Activated T-cell treated with anti-CD3 and anti-CD28 coated beads for 1 hour (primary cell): ENCODE results near the gene DERL3.

Source experiments
- DNase-seq: peaks from one replicate; pipeline ENCODE4 v3.0.0-alpha.2; 2020; ENCODE audit warnings: low read depth

Gene DERL3

DNA sequence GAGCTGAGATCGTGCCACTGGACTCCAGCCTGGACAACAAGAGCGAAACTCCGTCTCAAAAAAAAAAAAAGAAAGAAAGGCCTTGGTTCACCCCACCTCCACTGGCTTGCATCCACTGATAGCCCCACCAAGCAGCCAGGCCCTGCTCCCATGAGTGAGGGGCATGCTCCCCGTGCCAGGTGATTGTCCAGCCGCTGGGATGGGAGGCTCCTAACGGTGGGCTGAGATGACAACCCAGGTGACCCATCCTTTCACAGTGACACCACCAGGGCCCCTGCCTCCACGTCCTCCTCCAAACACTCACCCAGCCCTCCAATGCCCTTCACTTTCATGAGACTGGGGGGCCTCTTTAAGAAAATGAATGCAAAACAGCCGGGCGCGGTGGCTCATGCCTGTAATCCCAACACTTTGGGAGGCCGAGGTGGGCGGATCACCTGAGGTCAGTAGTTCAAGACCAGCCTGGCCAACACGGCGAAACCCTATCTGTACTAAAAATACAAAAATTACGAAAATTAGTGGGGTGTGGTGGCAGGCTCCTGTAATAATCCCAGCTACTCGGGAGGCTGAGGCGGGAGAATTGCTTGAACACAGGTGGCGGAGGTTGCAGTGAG lies 8.6 kb upstream of the DERL3 start:
- no peak for DNase-seq

DNA sequence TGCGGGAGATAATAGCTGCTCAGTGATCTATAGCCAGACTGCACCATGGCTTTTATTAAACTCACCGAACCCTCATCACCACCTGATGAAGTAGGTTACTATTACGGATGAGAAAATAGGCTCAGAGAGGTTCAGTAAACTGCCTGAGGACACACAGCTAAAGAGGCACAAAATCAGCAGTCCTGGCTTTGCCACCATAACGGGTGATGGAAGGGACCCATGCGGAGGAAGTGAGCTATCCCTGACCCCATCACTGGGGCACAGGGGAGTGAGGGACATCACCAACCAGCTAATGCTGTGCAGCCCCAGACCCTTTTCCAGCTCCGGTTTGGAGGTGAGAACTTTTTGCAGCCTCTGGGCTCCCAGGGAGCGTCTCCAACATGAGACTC lies 7.3 kb upstream of the DERL3 start:
- no peak for DNase-seq

DNA sequence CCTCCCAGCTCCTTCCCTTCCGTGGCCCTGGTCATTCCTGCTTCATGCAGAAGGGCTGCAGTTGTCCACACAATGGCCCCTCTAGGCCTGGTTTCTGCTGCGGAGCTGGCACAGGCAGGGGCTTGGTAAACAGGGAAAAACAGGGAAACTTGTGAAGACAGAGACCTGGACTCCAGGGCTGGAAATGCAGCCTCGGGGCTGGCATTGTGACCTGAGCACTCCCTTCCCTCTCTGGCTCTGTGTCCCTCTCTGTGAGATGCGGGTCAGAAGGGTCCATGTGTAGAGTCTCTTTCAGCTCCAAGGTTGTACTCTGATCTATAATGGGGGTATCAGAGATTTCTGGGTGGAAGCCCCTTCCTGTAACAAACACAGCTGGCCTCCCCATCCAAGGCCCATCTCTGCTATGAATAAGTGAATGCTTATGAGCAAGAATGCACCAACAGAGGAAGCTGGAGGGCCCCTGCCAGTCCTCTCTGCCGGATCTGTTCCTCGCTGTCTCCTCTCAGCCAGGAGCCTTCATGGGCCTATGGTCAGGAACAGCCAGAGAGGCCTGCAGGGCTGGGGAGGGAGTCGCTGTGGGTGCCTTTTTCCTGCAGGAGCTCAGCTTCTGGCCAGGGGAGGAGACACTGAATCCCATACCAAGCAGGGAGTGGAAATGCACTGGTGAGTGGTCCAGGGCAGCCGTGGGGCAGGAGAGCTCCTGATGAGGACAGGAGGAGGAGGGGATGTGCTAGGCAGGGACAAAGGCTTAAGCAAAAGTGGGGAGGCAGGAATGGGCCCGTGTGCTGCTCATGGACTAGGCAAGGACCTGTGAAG lies 6.7 kb upstream of the DERL3 start:
- no peak for DNase-seq

DNA sequence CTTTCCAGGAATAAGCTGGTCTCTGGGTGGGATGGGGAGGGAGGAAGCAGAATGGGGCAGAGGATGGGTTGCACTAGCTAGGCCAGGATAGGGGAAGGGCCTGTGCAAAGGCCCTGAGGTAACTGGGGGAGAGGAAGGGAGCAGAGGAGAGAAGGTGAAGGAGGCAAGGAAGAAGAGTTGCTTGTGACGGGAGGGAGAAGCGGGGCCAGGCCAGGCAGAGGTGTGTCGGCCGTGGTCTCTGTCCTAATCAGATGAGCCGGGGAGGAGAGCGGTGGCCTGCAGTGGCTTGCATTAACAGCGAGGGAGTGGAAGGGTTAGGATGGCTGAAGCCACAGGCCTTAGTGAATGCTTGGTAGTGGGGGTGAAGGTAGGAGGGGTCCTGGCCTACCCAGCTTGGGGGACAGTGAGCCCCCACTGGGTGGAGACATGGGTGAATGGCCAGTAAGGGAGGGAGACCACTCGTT lies 6.0 kb upstream of the DERL3 start:
- no peak for DNase-seq

DNA sequence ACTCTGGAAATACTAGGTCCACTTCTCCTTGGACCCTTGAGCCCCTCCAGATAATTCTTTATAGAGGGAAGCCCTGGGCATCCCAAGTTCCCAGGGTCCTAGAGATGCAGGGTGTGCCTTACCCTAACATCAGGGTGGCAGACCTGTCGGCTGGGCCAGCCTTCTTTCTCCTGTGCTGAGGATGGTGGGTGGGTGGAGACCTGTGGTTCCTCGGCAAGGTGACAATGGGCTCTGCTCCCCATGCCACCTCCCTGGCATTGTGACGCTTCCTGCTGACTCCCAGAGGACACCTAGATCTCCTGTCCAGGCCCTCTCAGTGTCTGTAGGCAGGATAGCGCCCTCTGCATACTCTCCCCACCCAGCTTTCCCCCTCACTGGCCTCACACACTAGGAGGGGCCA lies 3.8 kb upstream of the DERL3 start:
- no peak for DNase-seq

DNA sequence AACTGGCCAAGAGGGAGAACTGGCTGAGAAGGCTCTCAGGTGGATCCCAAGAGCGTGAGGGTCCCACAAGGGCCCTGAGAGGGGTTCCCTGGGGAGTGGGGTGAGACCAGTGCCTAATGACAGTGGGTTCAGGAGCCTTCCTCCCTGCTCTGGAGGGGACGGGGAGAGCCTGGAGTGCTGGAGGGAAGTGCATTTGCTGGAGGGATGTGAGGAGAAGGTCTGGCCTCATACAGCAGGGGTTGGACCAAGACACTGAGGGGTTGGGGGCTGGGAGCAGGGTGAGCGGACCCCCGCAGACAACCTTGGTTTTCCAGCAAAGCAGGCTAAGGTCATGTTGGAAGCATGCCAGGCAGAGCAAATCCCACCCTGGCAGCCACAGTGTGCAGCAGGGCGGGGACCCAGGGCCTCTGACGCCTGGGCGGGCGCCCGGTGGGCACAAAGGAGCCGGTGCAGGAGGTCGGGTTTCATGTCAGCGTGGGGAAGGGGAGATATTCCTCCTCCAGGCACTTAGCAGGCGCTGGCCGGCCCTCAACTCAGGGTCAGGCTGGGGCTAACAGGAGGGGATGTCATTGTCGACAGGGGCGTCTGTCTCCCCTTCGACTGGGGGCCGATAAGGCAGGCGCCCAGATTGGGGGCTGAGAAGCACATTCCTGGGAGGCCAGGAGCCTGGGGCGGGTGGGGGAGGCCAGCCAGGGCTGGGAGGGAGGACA lies 3.1 kb upstream of the DERL3 start:
- no peak for DNase-seq

DNA sequence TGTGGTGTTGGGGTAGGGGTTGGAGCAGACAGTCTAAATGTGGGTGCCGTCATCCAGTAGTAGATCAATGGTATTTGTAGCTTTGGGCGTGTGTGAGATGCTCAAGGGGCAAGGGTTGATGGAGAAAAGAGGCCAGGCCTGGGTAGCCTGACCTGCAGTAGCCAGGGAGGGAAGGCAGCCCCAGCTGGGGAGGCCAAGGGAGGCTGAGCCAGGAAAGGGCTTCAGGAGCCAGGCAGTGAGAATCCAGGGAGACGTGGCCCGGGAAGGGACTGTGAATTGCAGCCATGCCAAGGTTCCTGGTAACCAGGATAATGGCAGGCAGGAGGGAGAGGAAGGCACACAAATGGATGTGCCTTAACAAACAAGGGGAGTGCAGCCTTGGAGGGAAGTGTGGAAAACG lies 2.5 kb upstream of the DERL3 start:
- DNase-seq: no peak

DNA sequence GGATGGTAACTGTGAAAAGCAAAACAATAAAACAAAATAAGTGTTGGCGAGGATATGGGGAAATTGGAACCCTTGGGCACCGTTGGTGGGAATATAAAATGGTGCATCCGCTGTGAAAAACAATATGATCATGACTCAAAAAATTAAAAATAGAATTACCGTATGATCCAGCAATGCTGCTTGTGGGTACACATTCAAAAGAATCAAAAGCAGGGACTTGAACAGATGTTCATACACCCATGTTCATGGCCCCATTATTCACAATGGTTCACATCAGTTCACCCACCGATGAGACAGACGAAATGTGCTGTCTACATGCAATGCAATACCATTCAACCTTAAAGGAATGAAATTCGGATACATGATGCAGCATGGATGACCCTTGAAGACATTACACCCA lies 1.2 kb upstream of the DERL3 start:
- no peak for DNase-seq

DNA sequence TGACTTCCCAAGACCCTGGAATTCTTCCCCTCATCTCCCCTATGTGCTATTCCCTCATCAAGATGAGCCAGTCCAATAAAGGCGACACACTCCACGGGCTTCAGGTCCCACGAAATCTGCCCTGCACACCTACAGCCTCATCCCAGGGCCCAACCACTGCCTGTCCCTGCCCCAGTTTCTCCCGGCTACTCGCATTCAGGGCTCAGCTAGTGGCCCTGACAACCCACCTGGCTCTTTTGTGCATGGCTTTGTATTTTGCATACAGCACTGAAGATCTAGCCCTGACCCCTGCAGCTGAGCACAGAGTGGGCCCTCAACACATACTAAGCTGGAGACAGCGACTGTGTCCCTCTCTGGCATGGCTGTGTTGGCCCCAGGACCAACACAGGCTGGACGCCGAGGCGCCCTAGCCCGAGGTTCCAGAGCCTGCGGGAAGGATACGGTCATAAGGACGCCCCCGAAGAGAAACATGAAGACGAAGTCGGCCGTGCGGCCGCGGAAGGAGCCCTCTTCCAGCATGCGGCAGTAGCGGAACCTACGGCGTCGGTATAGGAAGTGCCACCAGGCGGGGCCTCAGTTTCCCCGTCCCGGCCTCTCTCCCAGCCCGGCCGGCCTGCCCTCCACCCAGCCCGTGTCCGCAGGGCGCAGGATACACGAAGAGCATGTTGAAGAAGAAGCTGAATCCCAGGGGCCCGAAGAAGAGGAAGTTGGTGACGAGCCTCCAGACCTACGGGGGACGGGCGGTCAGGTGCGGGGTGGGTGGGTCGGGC lies 710 bp downstream of the DERL3 start:
- no peak for DNase-seq

DNA sequence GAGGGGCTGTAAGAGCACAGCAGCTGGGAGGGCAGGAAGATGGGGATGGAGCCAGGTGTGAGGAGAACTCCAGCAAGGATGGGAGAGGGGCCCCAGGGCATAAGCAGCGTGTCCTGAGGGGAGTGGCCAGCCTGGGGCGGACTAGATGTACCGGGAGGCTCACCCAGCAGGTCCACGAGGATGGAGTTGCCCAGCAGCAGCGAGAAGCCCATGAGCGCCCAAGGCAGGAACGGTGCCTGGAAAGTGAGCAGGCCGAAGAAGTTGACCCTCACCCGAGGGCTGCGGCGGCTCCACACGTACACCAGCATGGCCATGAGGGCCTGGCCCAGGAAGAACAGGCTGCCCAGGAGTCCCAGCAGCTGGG lies 1.3 kb downstream of the DERL3 start:
- DNase-seq: no peak

DNA sequence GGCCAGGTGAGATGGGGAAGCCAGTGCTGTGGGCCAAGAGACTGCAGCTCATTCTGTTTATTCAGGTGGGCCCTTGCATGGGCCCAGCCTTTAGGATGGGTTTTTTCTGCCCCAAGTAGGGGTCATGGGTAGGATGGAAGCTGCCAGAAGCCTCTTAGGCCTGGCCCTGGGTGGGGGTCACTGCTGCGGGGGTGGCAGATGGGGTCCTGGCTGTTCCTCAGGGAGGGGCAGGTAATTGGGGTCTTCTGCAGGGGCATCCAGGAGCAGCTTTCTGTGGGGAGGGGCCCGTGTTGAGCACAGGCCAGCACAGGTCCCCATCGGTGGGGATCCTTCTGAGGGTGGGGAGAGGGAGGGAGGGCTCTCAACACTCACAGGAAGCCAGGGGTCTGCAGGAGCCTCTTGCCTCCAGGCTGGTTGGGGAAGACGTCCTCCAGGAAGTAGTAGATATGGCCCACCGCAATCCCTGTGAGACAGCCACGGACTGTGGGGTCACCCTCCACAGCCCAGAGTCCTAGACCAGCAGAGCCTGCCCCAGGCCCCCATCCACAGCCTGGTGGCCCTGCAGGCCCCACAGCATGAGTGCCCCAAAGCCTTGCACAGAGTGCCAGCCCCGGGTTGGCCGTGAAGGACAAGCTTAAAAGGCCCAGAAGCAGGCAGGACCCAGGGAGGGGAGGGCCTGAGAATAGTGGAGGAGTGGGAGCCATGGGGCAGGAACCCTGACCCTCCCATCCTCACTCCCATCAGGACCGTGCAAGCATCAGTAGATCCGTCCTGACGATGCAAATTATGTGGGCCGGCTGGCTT lies 1.9 kb downstream of the DERL3 start:
- DNase-seq: no peak

DNA sequence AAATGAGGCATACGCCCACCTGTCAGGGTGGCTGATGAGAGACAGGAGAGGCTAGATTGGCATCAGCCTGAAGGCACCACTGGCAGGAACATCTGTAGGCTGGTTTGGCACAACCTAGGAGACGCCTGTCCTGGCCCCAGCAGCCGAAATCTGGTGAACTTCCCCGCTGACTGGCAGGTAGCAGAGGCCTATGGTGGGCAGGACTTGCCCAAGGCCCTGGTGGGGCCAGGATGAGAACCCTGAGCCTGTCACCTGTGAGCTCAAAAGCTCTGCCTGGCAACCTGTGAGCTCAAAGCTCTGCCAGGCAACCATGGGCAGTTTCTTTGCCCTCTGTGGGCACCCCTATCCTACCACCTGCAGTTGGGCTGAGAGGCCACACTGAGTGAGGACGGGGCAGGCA lies 2.5 kb downstream of the DERL3 start:
- DNase-seq: no peak

DNA sequence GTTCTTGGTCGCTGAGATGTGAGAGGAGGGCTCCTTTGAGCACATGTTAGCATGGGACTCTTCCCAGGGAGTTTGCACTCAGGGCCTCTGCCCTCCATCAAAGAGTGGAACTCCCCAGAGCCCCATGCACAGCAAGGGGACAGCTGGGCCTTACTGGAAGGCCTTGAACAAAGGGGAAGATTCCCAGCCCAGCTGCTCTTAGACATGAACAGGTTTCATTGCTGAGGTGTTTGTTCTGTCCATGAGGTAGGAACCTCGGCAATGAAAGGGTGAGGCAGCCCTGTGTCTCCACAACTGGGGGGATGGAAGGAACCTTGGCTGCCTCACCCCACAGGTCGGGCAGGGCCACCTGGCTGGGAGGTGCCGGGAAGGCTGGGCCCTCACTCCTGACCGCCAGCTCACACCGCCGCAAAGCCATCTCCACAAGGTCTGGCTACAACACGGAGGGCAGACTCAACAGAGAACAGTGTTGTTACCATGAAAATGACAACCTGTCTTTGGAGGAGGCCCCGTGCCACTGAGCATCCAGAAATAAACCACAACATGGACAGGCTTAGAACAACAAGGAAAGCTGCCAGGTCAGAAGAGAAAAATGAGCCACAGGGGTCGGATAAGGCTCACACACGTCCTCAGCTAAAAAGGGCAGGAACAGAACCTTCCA lies 3.2 kb downstream of the DERL3 start:
- DNase-seq: no peak

DNA sequence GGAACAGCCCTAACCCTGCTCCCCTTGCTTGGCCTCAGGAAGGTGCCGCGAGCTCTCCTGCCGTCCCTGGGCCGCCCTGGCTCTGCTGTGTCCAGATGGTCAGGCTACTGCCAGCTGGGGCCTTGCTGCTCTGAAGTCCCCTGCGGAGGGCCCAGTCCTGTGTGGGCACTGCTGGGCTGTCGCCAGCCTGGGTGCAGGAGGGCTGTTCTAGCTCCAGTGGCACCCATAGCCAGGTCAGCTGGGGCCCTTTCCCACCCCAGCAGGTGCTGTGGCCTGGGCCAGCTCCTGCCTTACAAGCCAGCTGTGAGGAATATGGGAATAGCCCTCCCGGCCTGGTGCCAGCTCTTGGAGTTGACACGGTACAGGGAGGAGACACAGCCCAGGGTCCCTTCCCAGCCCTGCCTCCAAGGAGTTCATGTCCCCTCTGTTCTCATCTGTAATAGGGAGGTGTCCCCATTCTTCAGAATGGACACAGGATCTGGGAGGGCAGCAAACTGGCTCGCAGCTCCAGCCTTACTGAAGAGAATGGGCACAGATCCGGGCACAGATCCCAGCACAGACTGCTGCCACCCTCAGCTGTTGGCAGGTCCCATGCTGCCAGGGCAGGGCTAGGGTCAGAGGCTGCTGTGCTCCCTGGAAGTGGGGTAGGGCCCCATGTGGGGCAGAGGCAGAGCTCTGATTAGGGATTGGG lies 3.9 kb downstream of the DERL3 start:
- DNase-seq: no peak

DNA sequence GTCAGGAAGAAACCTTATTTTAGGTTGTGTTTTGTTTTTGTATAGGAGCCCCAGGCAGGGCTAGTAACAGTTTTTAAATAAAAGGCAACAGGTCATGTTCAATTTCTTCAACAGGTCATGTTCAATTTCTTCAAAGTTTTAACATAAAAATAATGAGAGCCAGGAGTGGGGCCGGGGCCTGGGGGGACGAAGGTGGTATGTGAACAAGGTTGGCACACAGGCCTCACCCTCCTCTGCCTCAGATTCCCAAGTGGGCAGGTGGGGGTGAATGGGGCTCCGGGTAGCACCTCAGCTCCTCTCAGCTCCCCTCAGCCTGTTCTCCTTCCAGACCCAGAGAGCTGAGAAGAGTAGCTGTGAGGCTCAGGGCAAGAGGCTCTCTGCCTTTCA lies 4.4 kb downstream of the DERL3 start:
- no peak for DNase-seq

DNA sequence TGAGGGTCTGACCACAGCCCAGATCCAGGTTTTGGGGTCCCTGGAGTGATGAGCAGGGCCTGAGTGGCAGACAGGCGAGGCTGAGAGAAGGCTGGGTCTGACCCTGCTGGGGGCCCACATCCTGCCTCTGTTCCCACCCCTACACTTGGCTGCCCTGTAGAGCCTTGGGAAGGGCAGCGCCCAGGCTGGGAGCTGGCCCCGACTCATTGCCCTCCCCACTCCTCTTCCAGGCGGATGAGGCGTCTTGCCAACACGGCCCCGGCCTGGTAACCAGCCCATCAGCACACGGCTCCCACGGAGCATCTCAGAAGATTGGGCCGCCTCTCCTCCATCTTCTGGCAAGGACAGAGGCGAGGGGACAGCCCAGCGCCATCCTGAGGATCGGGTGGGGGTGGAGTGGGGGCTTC lies 4.9 kb downstream of the DERL3 start:
- no peak for DNase-seq

DNA sequence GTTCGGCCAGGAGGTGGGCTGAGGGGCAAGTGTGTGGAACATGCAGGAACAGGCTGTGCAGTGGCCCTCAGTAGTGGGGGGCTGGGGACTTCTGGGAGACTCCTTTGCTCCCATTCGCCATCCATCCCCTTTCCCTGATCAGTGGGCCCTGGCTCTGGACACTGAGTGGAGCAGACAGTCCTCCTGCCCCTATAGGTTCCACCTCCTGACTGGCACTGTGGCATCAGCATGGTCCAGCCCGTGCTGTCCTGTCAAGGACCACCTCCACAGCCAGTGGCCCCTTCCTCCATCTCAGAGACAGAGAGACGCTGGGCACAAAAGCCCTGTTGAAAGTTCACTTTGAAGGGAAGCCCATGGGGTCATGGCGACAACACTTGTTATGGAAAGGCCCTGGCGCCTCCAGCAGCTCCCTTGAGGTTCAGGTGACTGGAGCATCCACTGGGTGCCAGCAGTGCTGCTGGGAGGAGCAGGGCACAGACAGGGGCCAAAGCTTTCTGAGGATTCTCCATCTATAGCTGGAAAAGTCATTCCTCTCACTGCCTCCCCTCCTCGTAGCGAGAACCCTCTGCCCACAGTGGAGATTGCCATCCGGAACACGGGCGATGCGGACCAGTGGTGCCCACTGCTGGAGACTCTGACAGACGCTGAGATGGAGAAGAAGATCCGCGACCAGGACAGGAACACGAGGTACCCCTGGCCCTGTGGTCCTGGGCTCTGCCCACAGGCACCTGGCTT lies 5.6 kb downstream of the DERL3 start:
- DNase-seq: no peak

DNA sequence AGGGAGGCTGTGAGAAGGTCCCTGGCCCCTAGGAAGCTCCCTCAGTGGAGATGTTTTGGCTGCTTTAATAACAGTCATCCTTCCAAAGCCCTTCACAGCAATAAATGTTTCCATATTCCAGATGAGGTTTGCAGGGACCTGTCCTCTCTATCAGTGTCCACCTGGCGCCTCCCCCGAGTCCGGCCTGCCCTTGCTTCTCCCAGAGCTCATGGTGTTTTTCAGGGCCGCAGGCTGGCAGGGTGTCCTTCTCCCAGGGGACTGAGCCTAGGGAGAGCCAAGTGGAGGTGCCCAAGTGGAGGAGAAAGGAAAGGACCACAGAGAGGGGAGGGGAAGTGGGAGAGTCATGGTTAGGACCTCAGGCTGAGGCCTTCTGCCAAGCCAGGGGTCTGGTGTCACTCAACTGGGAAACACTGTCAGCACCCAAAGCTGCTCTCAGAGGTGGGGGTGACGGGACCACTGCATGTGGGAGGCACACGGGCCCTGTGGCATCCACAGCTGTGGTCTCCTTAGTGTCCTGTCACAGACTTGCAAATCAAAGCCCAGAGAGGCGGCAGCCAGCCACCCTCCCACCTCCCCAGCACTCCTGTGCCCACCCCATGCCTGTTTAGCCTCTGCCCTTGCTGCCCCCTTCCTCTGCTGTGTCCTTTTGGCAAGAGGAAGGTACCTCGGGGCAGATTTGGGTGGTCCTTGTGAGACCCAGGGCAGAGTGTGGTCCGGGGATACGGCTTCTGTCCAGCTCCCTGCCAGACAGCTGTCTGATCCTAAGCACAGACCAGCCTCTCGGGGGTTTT lies 6.4 kb downstream of the DERL3 start:
- DNase-seq: no peak

DNA sequence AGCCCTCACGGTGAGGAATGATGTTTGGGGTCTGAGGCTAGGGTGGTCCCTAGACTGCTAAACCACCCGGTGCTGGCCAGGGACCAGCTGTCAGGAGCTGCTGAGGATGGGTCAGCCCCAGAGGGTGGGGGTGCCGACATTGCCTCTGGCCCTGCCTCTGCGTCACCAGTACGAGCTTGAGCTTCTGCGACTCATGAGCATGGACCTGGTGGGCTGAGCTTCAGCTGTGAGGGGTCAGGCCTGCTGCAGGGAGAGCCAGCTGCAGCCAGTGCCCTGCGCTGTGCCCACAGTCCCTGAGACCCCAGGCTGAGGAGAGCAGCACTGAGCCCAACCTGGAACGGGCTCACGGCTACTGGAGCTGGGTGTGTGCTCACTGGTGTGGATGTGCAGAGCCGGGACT lies 7.0 kb downstream of the DERL3 start:
- DNase-seq: no peak
